ENCODE data around the gene NUDT16L1. TPM values are rescaled to one million over a fixed set of nuclear protein-coding genes. Genes with fewer than 3 reads are reported as not detected.

The NUDT16L1 gene
- total and polyA plus RNA-seq, 2 of the 13 experiments (the other 11 are each of a cell fraction or from before 2014, with no cell fraction given), result 28.0 to 40.5 TPM

- TF ChIP-seq DRAP1 (CRISPR knock-in tag; IDR thresholded peaks at IDR 0.05), result no peak
- TF ChIP-seq ETV6 (CRISPR knock-in tag; conservative IDR thresholded peaks at IDR 0.05), result no peak
- no peak for TF ChIP-seq ZBTB10 (CRISPR knock-in tag; IDR thresholded peaks at IDR 0.05; ENCODE audit: borderline replicate concordance)
- TF ChIP-seq RFX1 (IDR thresholded peaks at IDR 0.05), result no peak
- TF ChIP-seq SATB2 (CRISPR knock-in tag; IDR thresholded peaks at IDR 0.05), result no peak
- TF ChIP-seq SOX13 (IDR thresholded peaks at IDR 0.05), result no peak
- TF ChIP-seq SOX13 (CRISPR knock-in tag; conservative IDR thresholded peaks at IDR 0.05 in 1 of 2, IDR thresholded peaks at IDR 0.05 in 1 of 2), result no peak
- TF ChIP-seq ZNF12 (CRISPR knock-in tag; IDR thresholded peaks at IDR 0.05), result no peak
- 0 out of 2 replicates have a peak, but pooled peaks have one; percentile 38 for TF ChIP-seq ZNF839 (CRISPR knock-in tag; IDR thresholded peaks at IDR 0.05; ENCODE audit: borderline replicate concordance)
- TF ChIP-seq ATF3 (CRISPR knock-in tag; IDR thresholded peaks at IDR 0.05), result 0 out of 2 replicates have a peak, but pooled peaks have one; percentile 10
- TF ChIP-seq BHLHE40 (IDR thresholded peaks at IDR 0.05; ENCODE audit: low read length), result no peak
- peak; percentile 7; the same call in 1 of the 2 replicates for TF ChIP-seq ZNF263 (CRISPR knock-in tag; IDR thresholded peaks at IDR 0.05)
- no peak for TF ChIP-seq HDAC6 (IDR thresholded peaks at IDR 0.05; ENCODE audit: low read depth, low read length)
- no peak for TF ChIP-seq ASH2L (IDR thresholded peaks at IDR 0.05; ENCODE audit: insufficient read length, low read depth, low read length)
- TF ChIP-seq ZSCAN9 (CRISPR knock-in tag; IDR thresholded peaks at IDR 0.05; ENCODE audit: borderline replicate concordance), result no peak
- no peak for TF ChIP-seq ZFP36L1 (CRISPR knock-in tag; IDR thresholded peaks at IDR 0.05)
- TF ChIP-seq SP4 (CRISPR knock-in tag; IDR thresholded peaks at IDR 0.05), result no peak
- no peak for TF ChIP-seq ZSCAN20 (CRISPR knock-in tag; IDR thresholded peaks at IDR 0.05; ENCODE audit: borderline replicate concordance)
- no peak for TF ChIP-seq POGK (CRISPR knock-in tag; conservative IDR thresholded peaks at IDR 0.05)
- TF ChIP-seq ZNF225 (CRISPR knock-in tag; IDR thresholded peaks at IDR 0.05), result no peak; the same call in 1 of the 2 replicates
- TF ChIP-seq DMAP1 (CRISPR knock-in tag; IDR thresholded peaks at IDR 0.05), result no peak; the same call in 1 of the 2 replicates
- TF ChIP-seq ZNF367 (CRISPR knock-in tag; IDR thresholded peaks at IDR 0.05; ENCODE audit: borderline replicate concordance), result no peak
- TF ChIP-seq HIC2 (CRISPR knock-in tag; IDR thresholded peaks at IDR 0.05; ENCODE audit: low read depth), result peak; percentile 37; the same call in 1 of the 2 replicates
- 0 out of 2 replicates have a peak, but pooled peaks have one; percentile 26 for TF ChIP-seq RXRA (CRISPR knock-in tag; IDR thresholded peaks at IDR 0.05)
Observed at GRCh38 chr16:4692460-4693295, 684 bp upstream of the NUDT16L1 start (continued).

All from HepG2 (cell line).